C1 segment of cervical spinal cord (tissue), 14 donors: Measurements from ENCODE around the gene PRRC2B.
"Not testable (repeated sequence)": the region's sequence is repeated elsewhere in the genome, so short reads cannot be mapped to it uniquely, and the experiment has no call there.

Experiments used
- DNase-seq, 14 donors: peaks; one replicate each; lab custom pipeline; 2025; lab: John Stamatoyannopoulos, UW

PRRC2B gene

GRCh38 chr9:131386281-131386680, 7.6 kb upstream of the PRRC2B start:
- DNase-seq: no peak

- no peak for DNase-seq
These were observed 6.5 kb upstream of the PRRC2B start for GRCh38 chr9:131387394-131387793.

GRCh38 chr9:131391020-131391419, 2.9 kb upstream of the PRRC2B start:
- DNase-seq: no peak

GRCh38 chr9:131391504-131391903, 2.4 kb upstream of the PRRC2B start:
- DNase-seq: no peak

GRCh38 chr9:131394464-131395156, 724 bp downstream of the PRRC2B start:
- peak in 8 of 14 donors; percentile 30 to 66 (median 48) for DNase-seq

- peak in 6 of 14 donors; percentile 16 to 56 (median 48) for DNase-seq
These were observed 1.5 kb downstream of the PRRC2B start for GRCh38 chr9:131395157-131396098.

GRCh38 chr9:131396099-131396479, 2.2 kb downstream of the PRRC2B start:
- not testable (repeated sequence) for DNase-seq

- peak in 1 of 14 donors; percentile 52 for DNase-seq
These were observed 2.7 kb downstream of the PRRC2B start for GRCh38 chr9:131396626-131397025.

GRCh38 chr9:131397100-131397790, 3.4 kb downstream of the PRRC2B start:
- DNase-seq: peak in 1 of 14 donors; percentile 59

- peak in 1 of 14 donors; percentile 51 for DNase-seq
These were observed 4.3 kb downstream of the PRRC2B start for GRCh38 chr9:131398204-131398603.

- no peak for DNase-seq
These were observed 6.1 kb downstream of the PRRC2B start for GRCh38 chr9:131399972-131400371.

GRCh38 chr9:131400627-131401026, 6.7 kb downstream of the PRRC2B start:
- DNase-seq: no peak

- peak in 2 of 14 donors; percentile 17 to 27 for DNase-seq
These were observed 8.2 kb downstream of the PRRC2B start for GRCh38 chr9:131402073-131402472.

GRCh38 chr9:131402738-131403492, 9.0 kb downstream of the PRRC2B start:
- peak in 12 of 14 donors; percentile 37 to 92 (median 70) for DNase-seq

GRCh38 chr9:131403493-131403773, 9.5 kb downstream of the PRRC2B start:
- peak in 1 of 14 donors; percentile 40 for DNase-seq

- DNase-seq: no peak
These were observed 10.7 kb downstream of the PRRC2B start for GRCh38 chr9:131404581-131404980.

GRCh38 chr9:131404987-131405386, 11.1 kb downstream of the PRRC2B start:
- DNase-seq: peak in 3 of 14 donors; percentile 24 to 38 (median 26)

- DNase-seq: no peak
These were observed 11.5 kb downstream of the PRRC2B start for GRCh38 chr9:131405428-131405827.

GRCh38 chr9:131405858-131406537, 12.1 kb downstream of the PRRC2B start:
- DNase-seq: peak in 1 of 14 donors; percentile 34

- peak in 2 of 14 donors; percentile 15 to 48 for DNase-seq
These were observed 12.9 kb downstream of the PRRC2B start for GRCh38 chr9:131406563-131407436.
